Suprapubic skin (tissue), 4 donors: ENCODE measurements around the gene HEPACAM. TPM values are rescaled to one million over a fixed set of nuclear protein-coding genes. Genes with fewer than 3 reads are reported as not detected.

Experiments
- DNase-seq, 2 donors: peaks; one replicate each; pipeline ENCODE4 v3.0.0-alpha.2; 2019; ENCODE audit warnings: low spot score in 2 of 2
- H3K27ac ChIP-seq: fragments of 200-600 bp; sonication (generic); one replicate; pipeline ENCODE4 v1.5.1; 2019
- H3K27me3 ChIP-seq: fragments of 200-600 bp; sonication (generic); one replicate; pipeline ENCODE4 v1.5.1; 2019
- H3K36me3 ChIP-seq: fragments of 200-600 bp; sonication (generic); one replicate; pipeline ENCODE4 v1.5.1; 2019
- H3K4me1 ChIP-seq: fragments of 200-600 bp; sonication (generic); one replicate; pipeline ENCODE4 v1.5.1; 2019
- H3K4me3 ChIP-seq: fragments of 200-600 bp; sonication (generic); one replicate; pipeline ENCODE4 v1.5.1; 2019; ENCODE audit warnings: mild to moderate bottlenecking
- H3K9me3 ChIP-seq: fragments of 200-600 bp; sonication (generic); one replicate; pipeline ENCODE4 v1.5.1; 2019
- EP300 ChIP-seq: sonication (generic); formaldehyde crosslinking; IDR thresholded peaks from one replicate; pipeline ENCODE4 v1.6.1; 2017; ENCODE audit warnings: antibody characterized with exemption
- POLR2A ChIP-seq, 2 donors: fragments of 450-650 bp; IDR thresholded peaks; one replicate each; pipeline ENCODE4 v1.6.1; 2017; ENCODE audit warnings: antibody characterized with exemption in 2 of 2, mild to moderate bottlenecking in 2 of 2, moderate library complexity in 2 of 2
- POLR2AphosphoS5 ChIP-seq, 3 donors: sonication (generic); formaldehyde crosslinking; IDR thresholded peaks; one replicate each; pipeline ENCODE4 v1.6.1; 2017; ENCODE audit warnings: antibody characterized with exemption in 3 of 3
- WGBS: methylation state at CpG from one replicate; pipeline ENCODE4 v1.1.5; 2018; 5-methylcytosine and 5-hydroxymethylcytosine counted together
- total RNA-seq, 4 donors: library from RNA; depleted of rRNA; stranded (reverse); fragments of >200 nt; gene quantifications; one replicate each; pipeline ENCODE4 v1.1.0, GENCODE V29; 2016
- TF ChIP-seq, protein P1 (sequence below), 2 donors: fragments of 200-600 bp in 1 of 2; fragments of 450-650 bp in 1 of 2; sonication (generic) in 1 of 2; IDR thresholded peaks; one replicate each; pipeline ENCODE4 v1.5.1; 2016 to 2019; ENCODE audit warnings: antibody characterized with exemption in 2 of 2, mild to moderate bottlenecking in 1 of 2, moderate library complexity in 1 of 2

The HEPACAM gene
- total RNA-seq, 4 donors from 2014 or later = 0.72 to 1.4 (median 0.89) TPM; not detected in 1

DNA sequence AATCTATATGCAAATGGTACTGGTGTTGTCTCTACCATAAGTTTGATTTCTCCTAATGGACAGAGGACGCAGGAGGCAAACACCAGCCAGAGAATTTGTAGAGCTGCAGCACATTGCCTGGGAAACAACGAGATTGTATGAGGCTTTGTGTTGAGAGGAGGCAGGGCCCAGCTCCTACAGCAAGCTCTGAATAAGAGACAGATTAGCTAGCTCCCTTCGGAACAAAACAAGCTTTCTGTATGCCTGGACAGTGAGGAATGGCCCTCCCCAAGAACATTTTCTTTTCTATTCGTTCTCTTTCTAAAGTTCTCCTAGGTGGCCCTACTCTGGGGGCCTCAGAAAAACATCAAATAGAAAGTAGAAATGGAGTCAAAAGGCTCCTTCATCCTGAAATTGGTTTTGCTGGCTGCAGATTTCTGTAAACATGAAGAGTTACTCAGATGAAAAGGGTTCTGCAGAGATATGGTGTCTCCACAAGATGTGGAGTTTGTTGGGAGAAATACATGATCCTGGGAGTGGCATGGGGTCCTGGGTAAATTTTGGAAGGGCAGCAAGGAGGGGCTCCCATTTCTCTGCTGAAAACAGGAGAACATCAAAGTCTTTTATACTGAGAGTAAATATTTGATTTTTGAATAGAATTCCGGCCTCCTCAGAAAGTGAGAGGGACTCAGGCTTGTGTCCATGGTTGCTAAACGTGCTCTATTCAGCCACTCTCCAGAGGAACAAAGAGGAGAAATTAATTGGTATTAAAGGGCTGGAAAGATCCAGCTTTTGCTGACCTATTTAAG is 6.8 kb upstream of the HEPACAM start:
- H3K27me3 ChIP-seq = peaks cover 8% of the 10 kb centered on the region
- H3K4me1 ChIP-seq = no peaks in the 10 kb centered on the region
- WGBS = 77% methylated on average over 6 of the region's 6 CpGs
- H3K9me3 ChIP-seq = no peaks in the 10 kb centered on the region
- H3K27ac ChIP-seq = no peak overlapping the region
- TF ChIP-seq, protein P1, sequence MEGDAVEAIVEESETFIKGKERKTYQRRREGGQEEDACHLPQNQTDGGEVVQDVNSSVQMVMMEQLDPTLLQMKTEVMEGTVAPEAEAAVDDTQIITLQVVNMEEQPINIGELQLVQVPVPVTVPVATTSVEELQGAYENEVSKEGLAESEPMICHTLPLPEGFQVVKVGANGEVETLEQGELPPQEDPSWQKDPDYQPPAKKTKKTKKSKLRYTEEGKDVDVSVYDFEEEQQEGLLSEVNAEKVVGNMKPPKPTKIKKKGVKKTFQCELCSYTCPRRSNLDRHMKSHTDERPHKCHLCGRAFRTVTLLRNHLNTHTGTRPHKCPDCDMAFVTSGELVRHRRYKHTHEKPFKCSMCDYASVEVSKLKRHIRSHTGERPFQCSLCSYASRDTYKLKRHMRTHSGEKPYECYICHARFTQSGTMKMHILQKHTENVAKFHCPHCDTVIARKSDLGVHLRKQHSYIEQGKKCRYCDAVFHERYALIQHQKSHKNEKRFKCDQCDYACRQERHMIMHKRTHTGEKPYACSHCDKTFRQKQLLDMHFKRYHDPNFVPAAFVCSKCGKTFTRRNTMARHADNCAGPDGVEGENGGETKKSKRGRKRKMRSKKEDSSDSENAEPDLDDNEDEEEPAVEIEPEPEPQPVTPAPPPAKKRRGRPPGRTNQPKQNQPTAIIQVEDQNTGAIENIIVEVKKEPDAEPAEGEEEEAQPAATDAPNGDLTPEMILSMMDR (IDR thresholded peaks at IDR 0.05) = no peak
- no peak for TF ChIP-seq POLR2A (IDR thresholded peaks at IDR 0.05)
- no peak for TF ChIP-seq POLR2AphosphoS5 (IDR thresholded peaks at IDR 0.05)
- no peak for TF ChIP-seq EP300
- DNase-seq = no peak
- no peak overlapping the region for H3K4me3 ChIP-seq
- no peaks in the 10 kb centered on the region for H3K36me3 ChIP-seq

DNA sequence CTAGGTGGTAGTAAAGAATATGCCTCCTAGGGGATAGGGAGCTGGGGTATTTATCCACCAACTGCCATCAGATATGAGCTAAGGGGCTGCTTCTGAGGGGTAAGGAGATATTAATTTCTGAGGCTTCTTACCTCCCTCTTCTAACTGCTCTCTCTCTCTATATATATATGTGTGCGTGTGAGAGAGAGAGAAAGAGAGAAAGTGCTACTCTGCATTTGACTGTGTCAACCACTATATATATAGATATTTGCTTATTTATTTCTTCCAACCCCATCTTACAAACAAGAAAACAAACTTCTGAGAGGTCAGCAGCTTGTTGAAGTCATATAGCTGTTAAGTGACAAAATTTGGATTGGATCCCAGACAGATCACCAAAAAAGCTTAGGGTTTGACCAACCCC is 5.9 kb upstream of the HEPACAM start:
- DNase-seq = no peak
- H3K27me3 ChIP-seq = peaks cover 14% of the 10 kb centered on the region
- 92% methylated on average over 1 of the region's 1 CpG for WGBS
- H3K9me3 ChIP-seq = no peaks in the 10 kb centered on the region
- H3K36me3 ChIP-seq = no peaks in the 10 kb centered on the region
- no peak overlapping the region for H3K4me3 ChIP-seq
- H3K4me1 ChIP-seq = no peaks in the 10 kb centered on the region
- H3K27ac ChIP-seq = no peak overlapping the region
- TF ChIP-seq POLR2AphosphoS5 (IDR thresholded peaks at IDR 0.05) (no peak), POLR2A (IDR thresholded peaks at IDR 0.05) (no peak), EP300 (no peak)
- TF ChIP-seq, protein P1 (IDR thresholded peaks at IDR 0.05) = no peak

GRCh38 chr11:124938970-124939369 is 3.1 kb upstream of the HEPACAM start:
- no peaks in the 10 kb centered on the region for H3K4me1 ChIP-seq
- TF ChIP-seq POLR2AphosphoS5 (IDR thresholded peaks at IDR 0.05) = no peak
- no peak for TF ChIP-seq POLR2A (IDR thresholded peaks at IDR 0.05)
- H3K9me3 ChIP-seq = no peaks in the 10 kb centered on the region
- H3K27me3 ChIP-seq = peaks cover 24% of the 10 kb centered on the region
- no peaks in the 10 kb centered on the region for H3K36me3 ChIP-seq
- H3K27ac ChIP-seq = no peak overlapping the region
- DNase-seq = no peak
- 83% methylated on average over 6 of the region's 6 CpGs for WGBS
- no peak overlapping the region for H3K4me3 ChIP-seq

GRCh38 chr11:124938206-124938765 is 2.4 kb upstream of the HEPACAM start:
- 31% methylated on average over 6 of the region's 6 CpGs for WGBS
- TF ChIP-seq, protein P1 (IDR thresholded peaks at IDR 0.05) = no peak
- no peak for TF ChIP-seq POLR2AphosphoS5 (IDR thresholded peaks at IDR 0.05)
- TF ChIP-seq EP300 = no peak
- TF ChIP-seq POLR2A (IDR thresholded peaks at IDR 0.05) = no peak
- Histone ChIP-seq H3K36me3 (no peaks in the 10 kb centered on the region), H3K4me3 (no peak overlapping the region), H3K4me1 (no peaks in the 10 kb centered on the region), H3K27me3 (peaks cover 24% of the 10 kb centered on the region), H3K9me3 (no peaks in the 10 kb centered on the region), H3K27ac (no peak overlapping the region)
- DNase-seq = no peak

DNA sequence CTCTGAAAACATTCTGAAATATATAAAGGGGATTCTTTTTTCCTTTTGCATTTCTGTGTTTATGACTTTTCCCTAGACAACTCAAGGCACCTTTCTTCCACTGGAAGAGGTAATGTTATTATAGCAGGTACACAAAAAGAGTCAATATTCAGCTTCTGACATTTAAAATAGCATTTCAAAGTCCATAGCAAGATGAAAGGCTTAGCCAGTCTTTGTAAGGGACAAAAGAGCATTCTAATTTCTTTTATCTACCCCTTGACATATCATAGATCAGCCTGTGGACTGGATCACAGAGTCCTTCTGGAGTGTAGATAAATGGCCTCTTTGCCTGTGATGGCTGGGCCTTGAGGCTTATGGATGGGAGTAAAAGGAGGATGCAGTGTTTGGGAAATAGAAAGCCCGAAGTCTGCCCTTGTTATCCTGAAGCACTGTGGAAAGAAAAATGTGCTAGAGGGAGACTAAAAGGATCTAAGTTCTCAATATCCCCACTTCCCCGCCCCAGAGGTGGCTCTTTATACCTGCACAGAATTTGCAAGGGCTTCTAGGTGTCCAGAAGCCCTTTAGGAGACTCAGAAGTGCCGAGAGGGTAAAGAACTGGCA is 1.6 kb upstream of the HEPACAM start:
- no peaks in the 10 kb centered on the region for H3K9me3 ChIP-seq
- H3K36me3 ChIP-seq = no peaks in the 10 kb centered on the region
- WGBS = 92% methylated on average over 3 of the region's 3 CpGs
- H3K27ac ChIP-seq = no peak overlapping the region
- TF ChIP-seq POLR2AphosphoS5 (IDR thresholded peaks at IDR 0.05) = no peak
- TF ChIP-seq EP300 = no peak
- no peak for TF ChIP-seq POLR2A (IDR thresholded peaks at IDR 0.05)
- TF ChIP-seq, protein P1 (IDR thresholded peaks at IDR 0.05) = no peak
- no peak for DNase-seq
- peaks cover 24% of the 10 kb centered on the region for H3K27me3 ChIP-seq
- no peak overlapping the region for H3K4me3 ChIP-seq
- H3K4me1 ChIP-seq = no peaks in the 10 kb centered on the region
